ENCODE results near the gene C12orf76. TPM values are rescaled to one million over a fixed set of nuclear protein-coding genes. Genes with fewer than 3 reads are reported as not detected.
A peak's percentile ranks its signal among the peaks of the same experiment; 100 is the strongest.

Gene C12orf76
- total and polyA plus RNA-seq, 2 of the 13 experiments (the other 11 are each of a cell fraction or from before 2014, with no cell fraction given): 15.8 to 38.4 TPM

DNA sequence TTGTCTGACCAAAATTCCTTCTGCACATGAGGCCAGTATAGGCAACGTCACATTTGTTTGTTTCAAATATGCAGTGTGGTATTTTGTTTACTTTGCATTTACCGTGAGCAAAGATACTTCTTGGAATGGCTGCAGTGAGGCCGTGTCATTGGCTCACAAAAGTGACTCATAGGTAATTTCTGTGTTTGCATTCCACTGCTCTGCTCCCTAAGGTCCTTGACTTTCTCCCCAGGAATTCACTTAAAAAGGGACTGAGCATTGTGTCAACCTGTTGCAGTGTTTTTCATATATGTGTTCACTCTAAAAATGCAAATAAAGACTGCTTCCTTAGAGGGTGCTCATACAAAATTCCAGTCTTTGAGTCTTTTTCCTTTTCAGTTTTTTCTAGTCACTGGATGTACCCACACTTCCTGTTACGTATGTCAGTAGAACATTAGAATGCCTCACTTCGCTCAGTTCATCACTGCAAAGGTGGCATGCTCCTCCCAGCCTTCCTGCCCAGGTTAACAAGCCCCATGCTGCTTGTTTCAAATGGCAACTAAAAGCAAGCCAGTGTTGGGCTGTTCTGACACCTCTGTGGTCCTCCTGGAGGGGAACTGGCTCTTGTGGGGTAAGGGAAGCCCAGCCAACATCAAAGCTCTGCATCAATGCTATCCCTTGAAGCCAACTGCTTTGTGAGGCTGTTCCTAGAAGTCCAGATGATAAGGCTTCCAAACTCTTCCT lies 9.1 kb downstream of the C12orf76 start (continued):
- TF ChIP-seq ZNF460 (CRISPR knock-in tag; IDR thresholded peaks at IDR 0.05; ENCODE audit: borderline replicate concordance) (no peak), ZNF317 (CRISPR knock-in tag; IDR thresholded peaks at IDR 0.05) (no peak), ZNF44 (CRISPR knock-in tag; IDR thresholded peaks at IDR 0.05) (0 out of 2 replicates have a peak, but pooled peaks have one; percentile 1), ELF4 (CRISPR knock-in tag; IDR thresholded peaks at IDR 0.05; ENCODE audit: borderline replicate concordance) (0 out of 2 replicates have a peak, but pooled peaks have one; percentile 75)
- TF ChIP-seq, protein P1, sequence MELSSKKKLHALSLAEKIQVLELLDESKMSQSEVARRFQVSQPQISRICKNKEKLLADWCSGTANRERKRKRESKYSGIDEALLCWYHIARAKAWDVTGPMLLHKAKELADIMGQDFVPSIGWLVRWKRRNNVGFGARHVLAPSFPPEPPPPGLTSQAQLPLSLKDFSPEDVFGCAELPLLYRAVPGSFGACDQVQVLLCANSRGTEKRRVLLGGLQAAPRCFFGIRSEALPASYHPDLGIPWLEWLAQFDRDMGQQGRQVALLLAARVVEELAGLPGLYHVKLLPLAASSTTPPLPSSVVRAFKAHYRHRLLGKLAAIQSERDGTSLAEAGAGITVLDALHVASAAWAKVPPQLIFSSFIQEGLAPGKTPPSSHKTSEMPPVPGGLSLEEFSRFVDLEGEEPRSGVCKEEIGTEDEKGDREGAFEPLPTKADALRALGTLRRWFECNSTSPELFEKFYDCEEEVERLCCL (CRISPR knock-in tag; IDR thresholded peaks at IDR 0.05; ENCODE audit: borderline replicate concordance): no peak
- TF ChIP-seq, protein P2, sequence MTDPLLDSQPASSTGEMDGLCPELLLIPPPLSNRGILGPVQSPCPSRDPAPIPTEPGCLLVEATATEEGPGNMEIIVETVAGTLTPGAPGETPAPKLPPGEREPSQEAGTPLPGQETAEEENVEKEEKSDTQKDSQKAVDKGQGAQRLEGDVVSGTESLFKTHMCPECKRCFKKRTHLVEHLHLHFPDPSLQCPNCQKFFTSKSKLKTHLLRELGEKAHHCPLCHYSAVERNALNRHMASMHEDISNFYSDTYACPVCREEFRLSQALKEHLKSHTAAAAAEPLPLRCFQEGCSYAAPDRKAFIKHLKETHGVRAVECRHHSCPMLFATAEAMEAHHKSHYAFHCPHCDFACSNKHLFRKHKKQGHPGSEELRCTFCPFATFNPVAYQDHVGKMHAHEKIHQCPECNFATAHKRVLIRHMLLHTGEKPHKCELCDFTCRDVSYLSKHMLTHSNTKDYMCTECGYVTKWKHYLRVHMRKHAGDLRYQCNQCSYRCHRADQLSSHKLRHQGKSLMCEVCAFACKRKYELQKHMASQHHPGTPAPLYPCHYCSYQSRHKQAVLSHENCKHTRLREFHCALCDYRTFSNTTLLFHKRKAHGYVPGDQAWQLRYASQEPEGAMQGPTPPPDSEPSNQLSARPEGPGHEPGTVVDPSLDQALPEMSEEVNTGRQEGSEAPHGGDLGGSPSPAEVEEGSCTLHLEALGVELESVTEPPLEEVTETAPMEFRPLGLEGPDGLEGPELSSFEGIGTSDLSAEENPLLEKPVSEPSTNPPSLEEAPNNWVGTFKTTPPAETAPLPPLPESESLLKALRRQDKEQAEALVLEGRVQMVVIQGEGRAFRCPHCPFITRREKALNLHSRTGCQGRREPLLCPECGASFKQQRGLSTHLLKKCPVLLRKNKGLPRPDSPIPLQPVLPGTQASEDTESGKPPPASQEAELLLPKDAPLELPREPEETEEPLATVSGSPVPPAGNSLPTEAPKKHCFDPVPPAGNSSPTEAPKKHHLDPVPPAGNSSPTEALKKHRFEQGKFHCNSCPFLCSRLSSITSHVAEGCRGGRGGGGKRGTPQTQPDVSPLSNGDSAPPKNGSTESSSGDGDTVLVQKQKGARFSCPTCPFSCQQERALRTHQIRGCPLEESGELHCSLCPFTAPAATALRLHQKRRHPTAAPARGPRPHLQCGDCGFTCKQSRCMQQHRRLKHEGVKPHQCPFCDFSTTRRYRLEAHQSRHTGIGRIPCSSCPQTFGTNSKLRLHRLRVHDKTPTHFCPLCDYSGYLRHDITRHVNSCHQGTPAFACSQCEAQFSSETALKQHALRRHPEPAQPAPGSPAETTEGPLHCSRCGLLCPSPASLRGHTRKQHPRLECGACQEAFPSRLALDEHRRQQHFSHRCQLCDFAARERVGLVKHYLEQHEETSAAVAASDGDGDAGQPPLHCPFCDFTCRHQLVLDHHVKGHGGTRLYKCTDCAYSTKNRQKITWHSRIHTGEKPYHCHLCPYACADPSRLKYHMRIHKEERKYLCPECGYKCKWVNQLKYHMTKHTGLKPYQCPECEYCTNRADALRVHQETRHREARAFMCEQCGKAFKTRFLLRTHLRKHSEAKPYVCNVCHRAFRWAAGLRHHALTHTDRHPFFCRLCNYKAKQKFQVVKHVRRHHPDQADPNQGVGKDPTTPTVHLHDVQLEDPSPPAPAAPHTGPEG (CRISPR knock-in tag; IDR thresholded peaks at IDR 0.05): no peak
- TF ChIP-seq, protein P3, sequence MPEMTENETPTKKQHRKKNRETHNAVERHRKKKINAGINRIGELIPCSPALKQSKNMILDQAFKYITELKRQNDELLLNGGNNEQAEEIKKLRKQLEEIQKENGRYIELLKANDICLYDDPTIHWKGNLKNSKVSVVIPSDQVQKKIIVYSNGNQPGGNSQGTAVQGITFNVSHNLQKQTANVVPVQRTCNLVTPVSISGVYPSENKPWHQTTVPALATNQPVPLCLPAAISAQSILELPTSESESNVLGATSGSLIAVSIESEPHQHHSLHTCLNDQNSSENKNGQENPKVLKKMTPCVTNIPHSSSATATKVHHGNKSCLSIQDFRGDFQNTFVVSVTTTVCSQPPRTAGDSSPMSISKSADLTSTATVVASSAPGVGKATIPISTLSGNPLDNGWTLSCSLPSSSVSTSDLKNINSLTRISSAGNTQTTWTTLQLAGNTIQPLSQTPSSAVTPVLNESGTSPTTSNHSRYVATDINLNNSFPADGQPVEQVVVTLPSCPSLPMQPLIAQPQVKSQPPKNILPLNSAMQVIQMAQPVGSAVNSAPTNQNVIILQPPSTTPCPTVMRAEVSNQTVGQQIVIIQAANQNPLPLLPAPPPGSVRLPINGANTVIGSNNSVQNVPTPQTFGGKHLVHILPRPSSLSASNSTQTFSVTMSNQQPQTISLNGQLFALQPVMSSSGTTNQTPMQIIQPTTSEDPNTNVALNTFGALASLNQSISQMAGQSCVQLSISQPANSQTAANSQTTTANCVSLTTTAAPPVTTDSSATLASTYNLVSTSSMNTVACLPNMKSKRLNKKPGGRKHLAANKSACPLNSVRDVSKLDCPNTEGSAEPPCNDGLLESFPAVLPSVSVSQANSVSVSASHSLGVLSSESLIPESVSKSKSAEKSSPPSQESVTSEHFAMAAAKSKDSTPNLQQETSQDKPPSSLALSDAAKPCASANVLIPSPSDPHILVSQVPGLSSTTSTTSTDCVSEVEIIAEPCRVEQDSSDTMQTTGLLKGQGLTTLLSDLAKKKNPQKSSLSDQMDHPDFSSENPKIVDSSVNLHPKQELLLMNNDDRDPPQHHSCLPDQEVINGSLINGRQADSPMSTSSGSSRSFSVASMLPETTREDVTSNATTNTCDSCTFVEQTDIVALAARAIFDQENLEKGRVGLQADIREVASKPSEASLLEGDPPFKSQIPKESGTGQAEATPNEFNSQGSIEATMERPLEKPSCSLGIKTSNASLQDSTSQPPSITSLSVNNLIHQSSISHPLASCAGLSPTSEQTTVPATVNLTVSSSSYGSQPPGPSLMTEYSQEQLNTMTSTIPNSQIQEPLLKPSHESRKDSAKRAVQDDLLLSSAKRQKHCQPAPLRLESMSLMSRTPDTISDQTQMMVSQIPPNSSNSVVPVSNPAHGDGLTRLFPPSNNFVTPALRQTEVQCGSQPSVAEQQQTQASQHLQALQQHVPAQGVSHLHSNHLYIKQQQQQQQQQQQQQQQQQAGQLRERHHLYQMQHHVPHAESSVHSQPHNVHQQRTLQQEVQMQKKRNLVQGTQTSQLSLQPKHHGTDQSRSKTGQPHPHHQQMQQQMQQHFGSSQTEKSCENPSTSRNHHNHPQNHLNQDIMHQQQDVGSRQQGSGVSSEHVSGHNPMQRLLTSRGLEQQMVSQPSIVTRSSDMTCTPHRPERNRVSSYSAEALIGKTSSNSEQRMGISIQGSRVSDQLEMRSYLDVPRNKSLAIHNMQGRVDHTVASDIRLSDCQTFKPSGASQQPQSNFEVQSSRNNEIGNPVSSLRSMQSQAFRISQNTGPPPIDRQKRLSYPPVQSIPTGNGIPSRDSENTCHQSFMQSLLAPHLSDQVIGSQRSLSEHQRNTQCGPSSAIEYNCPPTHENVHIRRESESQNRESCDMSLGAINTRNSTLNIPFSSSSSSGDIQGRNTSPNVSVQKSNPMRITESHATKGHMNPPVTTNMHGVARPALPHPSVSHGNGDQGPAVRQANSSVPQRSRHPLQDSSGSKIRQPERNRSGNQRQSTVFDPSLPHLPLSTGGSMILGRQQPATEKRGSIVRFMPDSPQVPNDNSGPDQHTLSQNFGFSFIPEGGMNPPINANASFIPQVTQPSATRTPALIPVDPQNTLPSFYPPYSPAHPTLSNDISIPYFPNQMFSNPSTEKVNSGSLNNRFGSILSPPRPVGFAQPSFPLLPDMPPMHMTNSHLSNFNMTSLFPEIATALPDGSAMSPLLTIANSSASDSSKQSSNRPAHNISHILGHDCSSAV (CRISPR knock-in tag; IDR thresholded peaks at IDR 0.05; ENCODE audit: borderline replicate concordance): no peak
- TF ChIP-seq, protein P4, sequence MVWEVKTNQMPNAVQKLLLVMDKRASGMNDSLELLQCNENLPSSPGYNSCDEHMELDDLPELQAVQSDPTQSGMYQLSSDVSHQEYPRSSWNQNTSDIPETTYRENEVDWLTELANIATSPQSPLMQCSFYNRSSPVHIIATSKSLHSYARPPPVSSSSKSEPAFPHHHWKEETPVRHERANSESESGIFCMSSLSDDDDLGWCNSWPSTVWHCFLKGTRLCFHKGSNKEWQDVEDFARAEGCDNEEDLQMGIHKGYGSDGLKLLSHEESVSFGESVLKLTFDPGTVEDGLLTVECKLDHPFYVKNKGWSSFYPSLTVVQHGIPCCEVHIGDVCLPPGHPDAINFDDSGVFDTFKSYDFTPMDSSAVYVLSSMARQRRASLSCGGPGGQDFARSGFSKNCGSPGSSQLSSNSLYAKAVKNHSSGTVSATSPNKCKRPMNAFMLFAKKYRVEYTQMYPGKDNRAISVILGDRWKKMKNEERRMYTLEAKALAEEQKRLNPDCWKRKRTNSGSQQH (CRISPR knock-in tag; IDR thresholded peaks at IDR 0.05; ENCODE audit: low read depth): 0 out of 2 replicates have a peak, but pooled peaks have one; percentile 12
- TF ChIP-seq, protein P5, sequence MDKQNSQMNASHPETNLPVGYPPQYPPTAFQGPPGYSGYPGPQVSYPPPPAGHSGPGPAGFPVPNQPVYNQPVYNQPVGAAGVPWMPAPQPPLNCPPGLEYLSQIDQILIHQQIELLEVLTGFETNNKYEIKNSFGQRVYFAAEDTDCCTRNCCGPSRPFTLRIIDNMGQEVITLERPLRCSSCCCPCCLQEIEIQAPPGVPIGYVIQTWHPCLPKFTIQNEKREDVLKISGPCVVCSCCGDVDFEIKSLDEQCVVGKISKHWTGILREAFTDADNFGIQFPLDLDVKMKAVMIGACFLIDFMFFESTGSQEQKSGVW (CRISPR knock-in tag; IDR thresholded peaks at IDR 0.05; ENCODE audit: borderline replicate concordance): no peak

Measured in HepG2 (cell line).